A549 (cell line): Measurements from ENCODE around the gene RPS6KA4. TPM values are rescaled to one million over a fixed set of nuclear protein-coding genes. Genes with fewer than 3 reads are reported as not detected.

ENCODE experiments used
- ATAC-seq, 2 experiments: fragments of 200-7000 bp in 1 of 2; fragments of >200 bp in 1 of 2; cut with Nextera tagmentation in 1 of 2; cut with Tn5 transposase in 1 of 2; 3 replicates each; pipeline versions ENCODE4 v1.8.0 to v1.9.1; 2018 to 2020; ENCODE audit warnings: mild to moderate bottlenecking in 1 of 2, moderate library complexity in 1 of 2
- CTCF ChIA-PET: fragments of 300-600 bp; sonication (Branson Sonifier 250); formaldehyde crosslinking; extraction: SDS; loops from one replicate; lab custom pipeline; 2021; ENCODE audit warnings: antibody characterized with exemption, inconsistent platforms; lab: Yijun Ruan, JAX
- POLR2A ChIA-PET: fragments of 350-600 bp; formaldehyde crosslinking; extraction: SDS; loops from one replicate; lab custom pipeline; 2021; ENCODE audit warnings: antibody characterized with exemption, inconsistent platforms; lab: Yijun Ruan, JAX
- DNase-seq, 2 experiments: peaks; one replicate each; pipeline versions ENCODE4 v3.0.0 to v3.0.0-alpha.2; 2011 to 2016; ENCODE audit warnings: low read depth in 1 of 2, low spot score in 1 of 2
- FAIRE-seq: peaks from 2 replicates; lab custom pipeline; 2011; peaks lifted over from hg19 to GRCh38; lab: Jason Lieb, UNC
- H3K27ac ChIP-seq, 2 experiments: fragments of >200 bp; sonication (Bioruptor Twin); formaldehyde crosslinking; 3 replicates each; pipeline ENCODE4 v1.5.1; 2016 to 2017
- H3K4me1 ChIP-seq: fragments of >200 bp; sonication (Bioruptor Twin); formaldehyde crosslinking; 3 replicates; pipeline ENCODE4 v1.6.1; 2016
- H3K4me2 ChIP-seq: fragments of >200 bp; sonication (Bioruptor Twin); formaldehyde crosslinking; 3 replicates; pipeline ENCODE4 v1.6.1; 2016
- H3K4me3 ChIP-seq: fragments of >200 bp; sonication (Bioruptor Twin); formaldehyde crosslinking; 3 replicates; pipeline ENCODE4 v1.5.1; 2016
- H3K9me3 ChIP-seq: fragments of >200 bp; sonication (Bioruptor Twin); formaldehyde crosslinking; 3 replicates; pipeline ENCODE4 v1.6.1; 2016
- FOSB ChIP-seq: fragments of 250-450 bp; sonication (Bioruptor Pico); IDR thresholded peaks from 2 replicates; pipeline ENCODE4 v1.5.0; 2020; ENCODE audit warnings: mild to moderate bottlenecking, moderate library complexity
- FOSL2 ChIP-seq, 2 experiments: fragments of 450-650 bp in 1 of 2; fragments of >200 bp in 1 of 2; sonication (Bioruptor Twin) in 1 of 2; formaldehyde crosslinking; IDR thresholded peaks; 2 replicates each; pipeline versions ENCODE4 v1.5.0 to v1.6.1; 2016 to 2020; ENCODE audit warnings: mild to moderate bottlenecking in 1 of 2, moderate library complexity in 1 of 2
- GATA3 ChIP-seq: IDR thresholded peaks from 2 replicates; pipeline ENCODE4 v1.6.1; 2012; ENCODE audit warnings: borderline replicate concordance
- HES2 ChIP-seq: fragments of >200 bp; sonication (Bioruptor Twin); formaldehyde crosslinking; IDR thresholded peaks from 2 replicates; pipeline ENCODE4 v1.6.1; 2016
- HEYL ChIP-seq: fragments of 250-450 bp; sonication (Bioruptor Pico); IDR thresholded peaks from 2 replicates; pipeline ENCODE4 v1.8.0; 2021; ENCODE audit warnings: mild to moderate bottlenecking, moderate library complexity
- HOXB13 ChIP-seq: fragments of 250-450 bp; sonication (Bioruptor Pico); IDR thresholded peaks from 2 replicates; pipeline ENCODE4 v1.5.0; 2020; ENCODE audit warnings: low read depth, mild to moderate bottlenecking, moderate library complexity
- JUN ChIP-seq, 2 experiments: fragments of >200 bp; sonication (Bioruptor Twin); formaldehyde crosslinking; IDR thresholded peaks; 2 replicates in 1 of 2; 3 replicates in 1 of 2; pipeline ENCODE4 v1.6.1; 2016 to 2017
- JUNB ChIP-seq: fragments of >200 bp; sonication (Bioruptor Twin); formaldehyde crosslinking; IDR thresholded peaks from 2 replicates; pipeline ENCODE4 v1.6.1; 2016
- KDM1A ChIP-seq: fragments of 200-600 bp; sonication (generic); IDR thresholded peaks from 2 replicates; pipeline ENCODE4 v1.6.1; 2016; ENCODE audit warnings: low read depth, mild to moderate bottlenecking
- MYC ChIP-seq: IDR thresholded peaks from 2 replicates; pipeline ENCODE4 v1.6.1; 2012; ENCODE audit warnings: mild to moderate bottlenecking, inconsistent platforms, low read length, improper control_type of control experiment, borderline replicate concordance
- PBX3 ChIP-seq: IDR thresholded peaks from 2 replicates; pipeline ENCODE4 v1.6.1; 2012
- POLR2A ChIP-seq: IDR thresholded peaks from 2 replicates; pipeline ENCODE4 v1.6.1; 2012; ENCODE audit warnings: mild to moderate bottlenecking, low read length
- RFX5 ChIP-seq: fragments of 450-650 bp; IDR thresholded peaks from 2 replicates; pipeline ENCODE4 v1.7.1; 2014; ENCODE audit warnings: antibody characterized with exemption, mild to moderate bottlenecking, moderate library complexity
- SREBF2 ChIP-seq: fragments of 450-650 bp; IDR thresholded peaks from 2 replicates; pipeline ENCODE4 v1.6.1; 2014; ENCODE audit warnings: mild to moderate bottlenecking, moderate library complexity
- TP53 ChIP-seq: fragments of 250-450 bp; sonication (Bioruptor Pico); IDR thresholded peaks from 2 replicates; pipeline ENCODE4 v1.5.0; 2021; ENCODE audit warnings: mild to moderate bottlenecking, moderate library complexity
- ZFP36 ChIP-seq: fragments of 450-650 bp; IDR thresholded peaks from 2 replicates; pipeline ENCODE4 v1.6.1; 2014; ENCODE audit warnings: borderline replicate concordance; ENCODE audit not compliant: partially characterized antibody
- WGBS: methylation state at CpG from one replicate; pipeline ENCODE4 v1.1.6; 2017; ENCODE audit errors: missing lambda C conversion rate; 5-methylcytosine and 5-hydroxymethylcytosine counted together
- polyA plus RNA-seq, 4 experiments: library from polyadenylated mRNA; depleted of rRNA in 3 of 4; stranded (reverse); fragments of >200 nt; fragmentation: RNase III in 1 of 4; extraction: RNeasy Plus Mini Kit Qiagen cat#74134 plus additional on column Dnase treatment in 1 of 4; gene quantifications; 2 replicates in 3 of 4; 3 replicates in 1 of 4; pipeline ENCODE4 v1.2.3, GENCODE V29; 2011 to 2017
- TF ChIP-seq, protein P1 (sequence below): fragments of 450-650 bp; IDR thresholded peaks from 2 replicates; pipeline ENCODE4 v1.6.1; 2014; ENCODE audit warnings: antibody characterized with exemption
- TF ChIP-seq, protein P2 (sequence below): IDR thresholded peaks from 2 replicates; pipeline ENCODE4 v1.6.1; 2012
- TF ChIP-seq, protein P3 (sequence below): fragments of >200 bp; sonication (Bioruptor Twin); formaldehyde crosslinking; IDR thresholded peaks from 3 replicates; pipeline ENCODE4 v1.6.1; 2016
- TF ChIP-seq, protein P4 (sequence below): fragments of 250-450 bp; sonication (Bioruptor Pico); IDR thresholded peaks from 2 replicates; pipeline ENCODE4 v1.5.0; 2021; ENCODE audit warnings: mild to moderate bottlenecking, moderate library complexity, borderline replicate concordance

The RPS6KA4 gene
- polyA plus RNA-seq, 2 of the 4 experiments (the other 2 are of a cell fraction), result 21.4 to 35.9 TPM

DNA sequence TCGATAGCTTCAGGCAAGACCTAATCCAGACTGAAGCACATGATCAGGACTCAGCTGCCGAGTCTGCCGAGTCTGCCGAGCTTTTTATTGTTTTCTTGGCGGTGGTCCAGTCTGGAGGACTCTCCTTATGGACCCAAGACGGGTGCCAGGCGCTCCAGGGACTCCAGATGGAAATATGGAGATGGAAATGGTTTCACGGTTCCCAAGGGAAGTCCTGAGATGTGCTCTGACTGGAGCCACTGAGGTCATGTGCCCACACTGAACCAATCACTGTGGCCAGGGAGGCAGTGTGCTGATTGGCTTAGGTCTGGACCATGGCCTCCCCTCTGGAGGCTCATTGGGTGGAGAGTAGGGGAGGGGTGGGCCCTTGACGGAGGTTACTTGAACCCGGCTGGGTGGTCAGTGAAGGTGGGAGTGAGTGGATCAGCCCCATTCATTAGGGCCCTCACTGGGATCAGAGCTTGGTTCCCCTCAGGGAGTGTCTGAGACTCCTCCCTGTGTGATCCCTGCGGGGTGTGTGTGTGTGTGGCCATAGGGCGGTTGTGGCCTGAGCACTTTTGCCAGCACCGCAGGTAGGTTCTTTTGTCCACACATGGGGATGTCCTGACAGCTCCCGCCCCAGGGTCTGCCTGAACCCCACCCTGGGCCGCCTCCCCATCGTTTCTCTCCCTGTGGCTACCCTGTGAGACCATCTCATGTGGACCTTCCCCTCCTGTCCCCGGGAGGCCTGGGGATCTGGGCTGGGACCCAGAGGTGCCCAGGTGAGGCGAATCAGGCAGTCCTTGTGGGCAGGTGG, 14.0 kb downstream of the RPS6KA4 start:
- Histone ChIP-seq H3K4me1 (no peaks in the 10 kb centered on the region), H3K4me3 (peak overlapping the region; percentile 44), H3K4me2 (peak overlapping the region; percentile 56), H3K9me3 (no peaks in the 10 kb centered on the region), H3K27ac (peak overlapping the region; percentile 59 to 72)
- CTCF ChIA-PET, result interaction anchor here (0.9 to 2.5 kb wide), 9 partner anchors 11 to 316 kb away, joined by 3 to 11 read pairs (median 3); partner anchors contain the start of genes PRDX5 and TRMT112
- POLR2A ChIA-PET, result interaction anchor here (0.6 to 1.0 kb wide), 2 partner anchors 18 to 190 kb away, joined by 4 to 5 read pairs; no protein-coding TSS in a partner anchor
- TF ChIP-seq POLR2A, result peak; percentile 56; the same call in 1 of the 2 replicates
- 0 out of 5 replicates have a peak, but pooled peaks of 1 of the 2 experiments have one; percentile 43 for TF ChIP-seq JUN (IDR thresholded peaks at IDR 0.05)
- TF ChIP-seq, protein P1, sequence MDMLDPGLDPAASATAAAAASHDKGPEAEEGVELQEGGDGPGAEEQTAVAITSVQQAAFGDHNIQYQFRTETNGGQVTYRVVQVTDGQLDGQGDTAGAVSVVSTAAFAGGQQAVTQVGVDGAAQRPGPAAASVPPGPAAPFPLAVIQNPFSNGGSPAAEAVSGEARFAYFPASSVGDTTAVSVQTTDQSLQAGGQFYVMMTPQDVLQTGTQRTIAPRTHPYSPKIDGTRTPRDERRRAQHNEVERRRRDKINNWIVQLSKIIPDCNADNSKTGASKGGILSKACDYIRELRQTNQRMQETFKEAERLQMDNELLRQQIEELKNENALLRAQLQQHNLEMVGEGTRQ, result peak; percentile 94
- no peak for TF ChIP-seq JUNB
- TF ChIP-seq MYC, result no peak
- no peak for TF ChIP-seq GATA3
- TF ChIP-seq, protein P2, sequence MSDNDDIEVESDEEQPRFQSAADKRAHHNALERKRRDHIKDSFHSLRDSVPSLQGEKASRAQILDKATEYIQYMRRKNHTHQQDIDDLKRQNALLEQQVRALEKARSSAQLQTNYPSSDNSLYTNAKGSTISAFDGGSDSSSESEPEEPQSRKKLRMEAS, result 0 out of 2 replicates have a peak, but pooled peaks have one; percentile 12
- peak; percentile 88 to 90 for DNase-seq
- 47% methylated on average over 17 of the region's 18 CpGs for WGBS
- no peak for FAIRE-seq
- peak; percentile 96 to 100 for ATAC-seq

DNA sequence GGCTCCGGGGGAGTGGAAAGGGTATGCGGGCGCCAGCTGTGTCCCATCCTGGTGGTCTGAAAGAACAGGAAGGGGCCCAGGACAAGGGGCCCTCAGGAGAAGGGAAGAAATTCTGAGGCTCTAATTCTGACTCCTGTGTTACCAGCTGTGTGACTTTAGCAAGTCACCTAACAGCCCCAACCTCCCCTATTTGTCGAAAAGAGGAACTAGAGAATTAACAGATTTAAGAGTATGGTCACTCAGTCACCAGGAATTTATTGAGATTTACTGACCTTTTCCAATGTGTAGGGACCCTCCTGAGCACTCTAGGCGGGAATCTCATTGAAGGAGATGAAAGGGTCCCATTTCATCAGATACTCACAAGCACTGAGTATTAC, 14.6 kb downstream of the RPS6KA4 start:
- ChIA-PET POLR2A (no interaction called here), CTCF (interaction anchor here (1.1 to 2.5 kb wide), 4 partner anchors 10 to 18 kb away, joined by 3 to 11 read pairs (median 6); no protein-coding TSS in a partner anchor)
- no peaks in the 10 kb centered on the region for H3K4me1 ChIP-seq
- no peak for FAIRE-seq
- WGBS, result 65% methylated on average over 5 of the region's 5 CpGs
- H3K9me3 ChIP-seq, result no peaks in the 10 kb centered on the region
- peak overlapping the region; percentile 44 for H3K4me3 ChIP-seq
- no peak for ATAC-seq
- peak overlapping the region; percentile 59 to 71; a peak in 5 of 6 replicates for H3K27ac ChIP-seq
- no peak for DNase-seq
- TF ChIP-seq ZFP36 (no peak), POLR2A (no peak), FOSL2 (IDR thresholded peaks at IDR 0.05) (no peak), FOSL2 (CRISPR knock-in tag; IDR thresholded peaks at IDR 0.05) (no peak), PBX3 (no peak), TP53 (CRISPR knock-in tag) (no peak), FOSB (CRISPR knock-in tag) (no peak), SREBF2 (no peak), KDM1A (no peak)
- peak overlapping the region; percentile 56 for H3K4me2 ChIP-seq

DNA sequence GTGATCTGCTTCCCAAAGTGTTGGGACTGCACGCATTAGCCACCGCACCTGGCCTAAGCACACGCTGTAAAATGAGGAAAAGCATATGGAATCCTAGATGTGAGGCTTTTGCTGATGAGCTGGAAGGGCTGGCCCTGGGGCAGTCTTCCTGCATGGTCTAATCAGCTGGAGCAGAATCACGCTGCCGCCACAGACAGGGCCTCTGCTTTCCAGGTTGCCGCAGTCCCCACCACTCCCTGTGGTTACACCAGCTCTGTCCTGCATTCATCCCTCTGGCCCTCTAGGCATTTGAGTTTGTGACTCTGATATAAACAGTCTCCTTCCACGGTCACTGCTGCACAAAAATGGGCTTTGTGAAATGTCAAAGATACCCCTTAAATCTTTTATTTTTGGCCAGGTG, 17.1 kb downstream of the RPS6KA4 start:
- DNase-seq, result no peak
- 91% methylated on average over 7 of the region's 7 CpGs for WGBS
- H3K27ac ChIP-seq, result no peak overlapping the region
- ChIA-PET CTCF (interaction anchor here (1.1 to 1.8 kb wide), 4 partner anchors 14 to 312 kb away, joined by 3 to 5 read pairs (median 4); no protein-coding TSS in a partner anchor), POLR2A (no interaction called here)
- no peaks in the 10 kb centered on the region for H3K4me1 ChIP-seq
- TF ChIP-seq, protein P1, result no peak
- TF ChIP-seq RFX5 (no peak), HEYL (CRISPR knock-in tag) (no peak), KDM1A (no peak), HOXB13 (no peak), PBX3 (no peak), HES2 (no peak)
- TF ChIP-seq, protein P3, sequence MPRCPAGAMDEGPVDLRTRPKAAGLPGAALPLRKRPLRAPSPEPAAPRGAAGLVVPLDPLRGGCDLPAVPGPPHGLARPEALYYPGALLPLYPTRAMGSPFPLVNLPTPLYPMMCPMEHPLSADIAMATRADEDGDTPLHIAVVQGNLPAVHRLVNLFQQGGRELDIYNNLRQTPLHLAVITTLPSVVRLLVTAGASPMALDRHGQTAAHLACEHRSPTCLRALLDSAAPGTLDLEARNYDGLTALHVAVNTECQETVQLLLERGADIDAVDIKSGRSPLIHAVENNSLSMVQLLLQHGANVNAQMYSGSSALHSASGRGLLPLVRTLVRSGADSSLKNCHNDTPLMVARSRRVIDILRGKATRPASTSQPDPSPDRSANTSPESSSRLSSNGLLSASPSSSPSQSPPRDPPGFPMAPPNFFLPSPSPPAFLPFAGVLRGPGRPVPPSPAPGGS, result no peak
- TF ChIP-seq, protein P4, sequence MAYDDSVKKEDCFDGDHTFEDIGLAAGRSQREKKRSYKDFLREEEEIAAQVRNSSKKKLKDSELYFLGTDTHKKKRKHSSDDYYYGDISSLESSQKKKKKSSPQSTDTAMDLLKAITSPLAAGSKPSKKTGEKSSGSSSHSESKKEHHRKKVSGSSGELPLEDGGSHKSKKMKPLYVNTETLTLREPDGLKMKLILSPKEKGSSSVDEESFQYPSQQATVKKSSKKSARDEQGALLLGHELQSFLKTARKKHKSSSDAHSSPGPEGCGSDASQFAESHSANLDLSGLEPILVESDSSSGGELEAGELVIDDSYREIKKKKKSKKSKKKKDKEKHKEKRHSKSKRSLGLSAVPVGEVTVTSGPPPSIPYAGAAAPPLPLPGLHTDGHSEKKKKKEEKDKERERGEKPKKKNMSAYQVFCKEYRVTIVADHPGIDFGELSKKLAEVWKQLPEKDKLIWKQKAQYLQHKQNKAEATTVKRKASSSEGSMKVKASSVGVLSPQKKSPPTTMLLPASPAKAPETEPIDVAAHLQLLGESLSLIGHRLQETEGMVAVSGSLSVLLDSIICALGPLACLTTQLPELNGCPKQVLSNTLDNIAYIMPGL (CRISPR knock-in tag), result no peak
- no peak for FAIRE-seq
- no peak overlapping the region for H3K4me3 ChIP-seq
- H3K4me2 ChIP-seq, result no peak overlapping the region
- H3K9me3 ChIP-seq, result no peaks in the 10 kb centered on the region
- ATAC-seq, result no peak
